Mucosa of rectum (tissue), 2 donors: Measurements from ENCODE around the gene ZNF397.
"Not testable (repeated sequence)": the region's sequence is repeated elsewhere in the genome, so short reads cannot be mapped to it uniquely, and the experiment has no call there.

Source experiments
- H3K27ac ChIP-seq, 2 donors: one replicate each; pipeline ENCODE4 v1.7.0; 2013; ENCODE audit warnings: inconsistent platforms in 2 of 2, low read depth in 2 of 2, low read length in 2 of 2
- H3K27me3 ChIP-seq, 2 donors: one replicate each; pipeline ENCODE4 v1.7.0; 2013; ENCODE audit warnings: low read length in 2 of 2; ENCODE audit not compliant: control insufficient read depth in 2 of 2, insufficient read depth in 2 of 2
- H3K36me3 ChIP-seq, 2 donors: one replicate each; pipeline ENCODE4 v1.7.0; 2013; ENCODE audit warnings: low read length in 2 of 2; ENCODE audit not compliant: control insufficient read depth in 2 of 2, insufficient read depth in 2 of 2
- H3K4me1 ChIP-seq, 2 donors: one replicate each; pipeline ENCODE4 v1.7.0; 2013; ENCODE audit warnings: low read length in 2 of 2, mild to moderate bottlenecking in 1 of 2; ENCODE audit not compliant: control insufficient read depth in 2 of 2, insufficient read depth in 2 of 2
- H3K4me3 ChIP-seq, 2 donors: one replicate each; pipeline ENCODE4 v1.7.0; 2013; ENCODE audit warnings: low read length in 2 of 2
- H3K9ac ChIP-seq, 2 donors: one replicate each; pipeline ENCODE4 v1.7.0; 2013; ENCODE audit warnings: low read length in 2 of 2, low read depth in 1 of 2, mild to moderate bottlenecking in 1 of 2
- H3K9me3 ChIP-seq, 2 donors: one replicate each; pipeline ENCODE4 v1.7.0; 2013; ENCODE audit warnings: low read length in 2 of 2; ENCODE audit not compliant: control insufficient read depth in 2 of 2
- donor health status: healthy.
- donor health status: Normal muscosa, but diverticular disease.

ZNF397 gene

DNA sequence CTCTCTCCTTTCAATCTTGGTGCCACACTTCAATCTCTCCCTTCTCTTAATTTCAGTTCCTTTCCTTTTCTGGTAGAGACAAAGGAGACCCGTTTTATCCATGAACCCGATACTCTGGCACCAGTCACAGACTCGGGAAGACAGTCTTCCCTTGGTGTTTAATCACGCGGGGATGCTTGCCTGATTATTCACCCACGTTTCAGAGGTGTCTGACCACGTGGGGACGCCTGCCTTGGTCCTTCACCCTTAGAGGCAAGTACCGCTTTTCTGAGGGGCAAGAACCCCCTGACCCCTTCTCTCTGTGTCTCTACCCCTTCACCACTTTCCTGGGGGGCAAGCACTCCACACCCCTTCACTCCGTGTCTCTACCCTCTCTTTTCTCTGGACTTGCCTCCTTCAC, 24.2 kb upstream of the ZNF397 start:
- not testable (repeated sequence) for H3K27me3 ChIP-seq, H3K27ac ChIP-seq, H3K36me3 ChIP-seq, H3K9me3 ChIP-seq, H3K9ac ChIP-seq, H3K4me3 ChIP-seq
- peaks cover 2 to 14% of the 10 kb centered on the region in 2 donors for H3K4me1 ChIP-seq

DNA sequence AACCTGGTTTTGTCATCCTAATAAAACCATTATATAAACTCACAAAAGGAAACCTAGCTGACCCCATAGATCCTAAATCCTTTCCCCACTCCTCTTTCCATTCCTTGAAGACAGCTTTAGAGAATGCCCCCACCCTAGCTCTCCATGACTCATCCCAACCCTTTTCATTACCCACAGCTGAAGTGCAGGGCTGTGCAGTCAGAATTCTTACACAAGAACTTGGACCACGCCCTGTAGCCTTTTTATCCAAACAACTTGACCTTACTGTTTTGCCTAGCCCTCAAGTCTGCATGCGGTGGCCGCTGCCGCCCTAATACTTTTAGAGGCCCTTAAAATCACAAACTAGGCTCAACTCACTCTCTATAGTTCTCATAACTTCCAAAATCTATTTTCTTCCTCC, 21.5 kb upstream of the ZNF397 start:
- not testable (repeated sequence) for H3K27me3 ChIP-seq

DNA sequence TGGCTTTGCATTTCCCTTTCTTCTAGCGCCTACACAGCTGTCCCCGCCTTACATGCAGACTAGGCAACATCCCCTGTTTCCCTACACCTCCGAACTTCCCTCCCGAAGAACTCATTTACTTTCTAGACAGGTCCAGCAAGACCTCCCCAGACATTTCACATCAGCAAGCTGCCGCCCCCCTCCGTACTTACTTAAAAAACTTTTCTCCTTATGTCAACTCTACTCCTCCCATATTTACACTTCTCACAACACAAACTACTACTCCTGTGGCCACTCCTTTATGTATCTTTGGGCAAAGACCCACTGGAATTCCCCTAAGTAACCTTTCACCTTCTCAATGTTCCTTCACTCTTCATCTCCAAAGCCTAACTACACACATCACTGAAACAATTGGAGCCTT, 20.4 kb upstream of the ZNF397 start:
- H3K27ac ChIP-seq, result no peak overlapping the region
- H3K36me3 ChIP-seq, result no peaks in the 10 kb centered on the region
- no peaks in the 10 kb centered on the region for H3K9me3 ChIP-seq
- H3K4me3 ChIP-seq, result no peak overlapping the region
- H3K4me1 ChIP-seq, result peaks cover 2 to 14% of the 10 kb centered on the region in 2 donors
- H3K27me3 ChIP-seq, result no peaks in the 10 kb centered on the region
- H3K9ac ChIP-seq, result no peak overlapping the region

More for the DNA sequence above, 21.5 kb upstream of the ZNF397 start:
- not testable (repeated sequence) for H3K9ac ChIP-seq, H3K27ac ChIP-seq, H3K36me3 ChIP-seq, H3K9me3 ChIP-seq, H3K4me3 ChIP-seq
- peaks cover 2 to 14% of the 10 kb centered on the region in 2 donors for H3K4me1 ChIP-seq

DNA sequence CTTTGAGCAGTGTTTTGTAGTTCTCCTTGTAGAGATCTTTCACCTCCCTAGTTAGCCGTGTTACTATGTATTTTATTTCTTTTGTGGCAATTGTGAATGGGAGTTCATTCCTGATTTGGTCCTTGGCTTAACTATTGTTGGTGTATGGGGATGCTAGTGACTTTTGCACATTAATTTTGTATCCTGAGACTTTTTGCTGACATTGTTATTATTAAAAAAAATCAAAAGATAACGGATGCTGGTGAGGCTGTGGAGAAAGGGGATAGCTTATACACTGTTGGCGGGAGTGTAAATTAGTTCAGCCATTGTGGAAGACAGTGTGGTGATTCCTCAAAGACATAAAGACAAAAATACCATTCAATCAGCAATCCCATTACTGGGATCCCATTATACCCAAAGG, 17.0 kb upstream of the ZNF397 start:
- H3K4me1 ChIP-seq, result peaks cover 2 to 14% of the 10 kb centered on the region in 2 donors
- no peak overlapping the region for H3K27ac ChIP-seq
- H3K9ac ChIP-seq, result no peak overlapping the region
- H3K27me3 ChIP-seq, result no peaks in the 10 kb centered on the region
- no peaks in the 10 kb centered on the region for H3K9me3 ChIP-seq
- no peak overlapping the region for H3K4me3 ChIP-seq
- no peaks in the 10 kb centered on the region for H3K36me3 ChIP-seq

DNA sequence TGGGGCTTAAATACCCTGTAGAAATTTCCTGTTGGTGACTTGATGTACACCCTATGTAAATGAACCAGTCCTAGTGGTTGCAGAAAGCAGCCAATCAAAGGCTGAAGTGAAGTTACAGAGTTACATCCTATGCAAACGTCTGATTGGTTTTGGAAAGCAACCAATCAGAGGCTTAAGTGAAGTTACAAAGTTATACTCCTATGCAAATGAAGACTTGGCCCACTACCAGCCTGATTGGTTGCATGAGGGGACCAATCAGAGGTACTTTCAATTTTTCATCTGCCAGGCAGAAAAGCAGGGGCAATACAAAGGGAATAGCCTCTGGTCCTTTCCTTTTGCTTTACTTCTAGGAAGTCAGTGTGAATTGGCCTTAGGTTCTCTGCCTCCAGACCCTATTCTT, 13.6 kb upstream of the ZNF397 start:
- no peaks in the 10 kb centered on the region for H3K36me3 ChIP-seq
- H3K9ac ChIP-seq, result no peak overlapping the region
- peaks cover 0 to 3% of the 10 kb centered on the region in 2 donors for H3K4me1 ChIP-seq
- H3K27me3 ChIP-seq, result no peaks in the 10 kb centered on the region
- H3K27ac ChIP-seq, result no peak overlapping the region
- H3K4me3 ChIP-seq, result no peak overlapping the region
- no peaks in the 10 kb centered on the region for H3K9me3 ChIP-seq

DNA sequence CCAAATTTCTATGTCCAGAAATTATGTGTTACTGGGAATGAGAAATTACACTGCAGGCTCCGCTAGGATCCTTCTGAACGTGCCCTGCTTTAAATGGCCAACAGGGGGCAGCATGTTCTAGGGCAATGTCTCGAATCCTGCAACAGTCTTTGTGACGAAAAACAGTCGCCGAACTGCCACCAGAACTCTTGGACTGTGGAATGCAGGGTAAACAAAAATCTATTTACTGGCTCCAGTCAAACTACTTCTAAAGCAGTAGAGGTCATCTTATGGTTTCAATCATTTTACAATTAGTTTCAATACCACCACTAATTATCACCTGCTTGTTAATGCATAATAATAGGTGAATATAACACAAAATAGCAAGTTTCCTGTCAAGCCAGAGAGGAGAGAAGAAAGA, 9.8 kb upstream of the ZNF397 start:
- Histone ChIP-seq H3K36me3 (no peaks in the 10 kb centered on the region), H3K9ac (peak overlapping the region; percentile 15 to 17), H3K27ac (no peak overlapping the region), H3K27me3 (no peaks in the 10 kb centered on the region), H3K4me1 (peaks cover 0 to 3% of the 10 kb centered on the region in 2 donors), H3K4me3 (peak overlapping the region; percentile 30 to 46), H3K9me3 (no peaks in the 10 kb centered on the region)

DNA sequence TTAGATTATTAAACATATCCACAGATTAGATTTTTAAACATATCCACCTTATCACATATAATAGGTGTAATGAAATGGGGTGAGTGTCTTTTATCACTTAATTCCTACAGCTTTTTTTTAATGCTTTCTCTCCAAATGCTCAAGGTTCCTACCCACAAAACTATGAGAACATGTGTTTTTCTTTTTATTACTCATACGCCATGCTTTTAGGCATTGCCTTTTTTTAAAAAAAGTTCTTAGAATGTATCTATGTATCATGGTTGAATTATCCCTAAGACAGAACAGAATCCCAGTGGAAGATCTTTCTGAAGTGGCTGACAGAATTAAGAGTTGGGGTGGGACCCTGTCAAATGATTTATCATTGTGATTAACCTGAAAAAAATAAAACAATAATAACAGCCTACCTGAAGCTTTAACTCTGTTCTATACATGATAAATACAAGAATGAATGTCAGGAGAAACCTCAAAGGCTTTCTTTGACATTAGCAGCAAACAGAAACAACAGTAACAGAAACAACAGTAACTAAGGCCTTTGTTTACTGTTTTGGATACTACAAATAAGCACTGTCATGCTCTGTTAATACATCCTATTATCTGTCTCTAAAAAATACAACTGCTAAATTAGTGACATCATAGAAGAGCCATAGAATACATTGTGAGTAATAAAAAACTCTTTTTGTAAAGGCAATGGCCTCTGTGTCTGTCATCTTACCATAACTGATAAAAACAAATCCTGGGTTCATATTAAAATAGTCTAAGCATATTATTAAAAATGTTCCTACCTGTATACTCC, 4.1 kb upstream of the ZNF397 start:
- Histone ChIP-seq H3K9ac (no peak overlapping the region), H3K9me3 (no peaks in the 10 kb centered on the region), H3K4me1 (peaks cover 2 to 6% of the 10 kb centered on the region in 2 donors), H3K36me3 (no peaks in the 10 kb centered on the region), H3K27ac (no peak overlapping the region), H3K27me3 (no peaks in the 10 kb centered on the region), H3K4me3 (no peak overlapping the region)

DNA sequence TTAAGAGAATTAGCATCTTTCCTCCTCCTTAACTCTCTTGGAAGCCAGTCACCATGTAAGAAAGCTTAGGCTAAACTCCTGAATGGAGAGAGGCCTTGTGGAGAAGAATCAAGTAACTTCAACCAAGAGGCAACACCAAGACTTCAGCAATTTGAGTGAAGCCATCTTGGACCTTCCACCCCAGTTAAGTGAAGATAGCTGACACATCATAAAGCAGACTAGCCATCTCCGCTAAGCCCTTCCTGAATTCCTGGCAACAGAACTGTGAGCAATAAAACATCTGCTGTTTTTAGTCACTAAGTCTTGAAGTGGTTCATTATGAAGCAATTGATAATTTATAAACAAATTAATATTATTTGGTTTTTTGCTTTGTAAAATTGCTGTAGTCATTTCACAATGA, 1.5 kb upstream of the ZNF397 start:
- H3K27ac ChIP-seq, result no peak overlapping the region
- no peaks in the 10 kb centered on the region for H3K9me3 ChIP-seq
- peaks cover 2 to 9% of the 10 kb centered on the region in 2 donors for H3K4me1 ChIP-seq
- H3K4me3 ChIP-seq, result no peak overlapping the region
- H3K27me3 ChIP-seq, result no peaks in the 10 kb centered on the region
- H3K9ac ChIP-seq, result no peak overlapping the region
- peaks cover 18 to 20% of the 10 kb centered on the region in 2 donors for H3K36me3 ChIP-seq

DNA sequence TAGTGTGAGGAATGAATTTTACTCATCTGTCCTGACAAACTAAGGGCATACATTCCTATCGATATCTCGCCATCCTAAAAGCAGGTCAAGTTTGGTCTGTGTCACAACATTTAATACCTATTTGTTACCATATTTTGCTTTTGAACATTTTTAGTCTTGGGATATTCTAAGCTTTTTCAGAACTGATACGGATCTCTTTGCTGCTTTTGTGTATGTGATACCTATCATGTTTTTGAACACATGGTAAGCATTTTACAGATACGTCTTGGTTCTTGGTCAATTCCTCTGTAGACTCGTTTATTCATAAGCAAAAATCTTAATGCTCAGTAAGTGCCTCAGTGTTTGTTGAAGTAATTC, 592 bp downstream of the ZNF397 start:
- H3K4me1 ChIP-seq, result peaks cover 2 to 9% of the 10 kb centered on the region in 2 donors
- H3K4me3 ChIP-seq, result peak overlapping the region; percentile 91 to 98
- peak overlapping the region; percentile 87 to 94 for H3K9ac ChIP-seq
- H3K27ac ChIP-seq, result peak overlapping the region; percentile 92 to 94
- H3K36me3 ChIP-seq, result peaks cover 31 to 40% of the 10 kb centered on the region in 2 donors
- no peaks in the 10 kb centered on the region for H3K27me3 ChIP-seq
- no peaks in the 10 kb centered on the region for H3K9me3 ChIP-seq

DNA sequence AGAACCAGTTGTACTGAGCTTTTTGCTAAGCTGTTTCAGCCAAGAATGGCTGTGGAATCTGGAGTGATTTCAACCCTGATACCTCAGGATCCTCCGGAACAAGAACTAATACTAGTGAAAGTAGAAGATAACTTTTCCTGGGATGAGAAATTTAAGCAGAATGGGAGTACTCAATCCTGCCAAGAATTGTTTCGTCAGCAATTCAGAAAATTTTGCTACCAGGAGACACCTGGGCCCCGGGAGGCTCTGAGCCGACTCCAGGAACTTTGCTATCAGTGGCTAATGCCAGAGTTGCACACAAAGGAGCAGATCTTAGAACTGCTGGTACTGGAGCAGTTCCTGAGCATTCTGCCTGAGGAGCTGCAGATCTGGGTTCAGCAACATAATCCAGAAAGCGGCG, 1.6 kb downstream of the ZNF397 start:
- Histone ChIP-seq H3K4me3 (no peak overlapping the region), H3K4me1 (peaks cover 2 to 9% of the 10 kb centered on the region in 2 donors), H3K27me3 (no peaks in the 10 kb centered on the region), H3K27ac (no peak overlapping the region), H3K36me3 (peaks cover 38 to 50% of the 10 kb centered on the region in 2 donors), H3K9me3 (no peaks in the 10 kb centered on the region), H3K9ac (no peak overlapping the region)
